GM23338 (cell line): ENCODE data around the gene CCDC157. TPM values are rescaled to one million over a fixed set of nuclear protein-coding genes. Genes with fewer than 3 reads are reported as not detected.

Experiments
- ATAC-seq: fragments of 200-7000 bp; cut with Tn5 transposase; 3 replicates; pipeline ENCODE4 v1.9.1; 2020
- DNase-seq: peaks from one replicate; pipeline ENCODE4 v3.0.0-alpha.2; 2015; ENCODE audit warnings: low spot score
- H2AFZ ChIP-seq: fragments of 200-600 bp; sonication (generic); 2 replicates; pipeline ENCODE4 v1.8.0; 2016; ENCODE audit warnings: antibody characterized with exemption, mild to moderate bottlenecking, moderate library complexity
- H3F3A ChIP-seq: fragments of 200-600 bp; sonication (generic); replicated peaks from 2 replicates; pipeline ENCODE4 v1.8.0; 2017; ENCODE audit warnings: antibody characterized with exemption, mixed run types, low read depth
- H3K27ac ChIP-seq: fragments of 200-600 bp; sonication (generic); 2 replicates; pipeline ENCODE4 v1.6.1; 2016; ENCODE audit warnings: low read depth
- H3K27me3 ChIP-seq: fragments of 200-600 bp; sonication (generic); 2 replicates; pipeline ENCODE4 v1.8.0; 2016; ENCODE audit warnings: mild to moderate bottlenecking, mixed run types, moderate library complexity; ENCODE audit not compliant: insufficient read depth
- H3K36me3 ChIP-seq: fragments of 200-600 bp; sonication (generic); 2 replicates; pipeline ENCODE4 v1.8.0; 2016; ENCODE audit warnings: mild to moderate bottlenecking; ENCODE audit not compliant: insufficient read depth
- H3K4me1 ChIP-seq: fragments of 200-600 bp; sonication (generic); 2 replicates; pipeline ENCODE4 v1.8.0; 2016; ENCODE audit warnings: mild to moderate bottlenecking, moderate library complexity; ENCODE audit not compliant: insufficient read depth
- H3K4me2 ChIP-seq: fragments of 200-600 bp; sonication (generic); 2 replicates; pipeline ENCODE4 v1.7.1; 2017; ENCODE audit warnings: mixed run types
- H3K4me3 ChIP-seq: fragments of 200-600 bp; sonication (generic); 2 replicates; pipeline ENCODE4 v1.6.1; 2016; ENCODE audit warnings: mixed run types
- H3K79me2 ChIP-seq: fragments of 200-600 bp; sonication (generic); replicated peaks from 2 replicates; pipeline ENCODE4 v1.8.0; 2017; ENCODE audit warnings: mild to moderate bottlenecking; ENCODE audit not compliant: insufficient read depth
- H3K9me2 ChIP-seq: fragments of 200-600 bp; sonication (generic); 2 replicates; pipeline ENCODE4 v1.8.0; 2017; ENCODE audit not compliant: insufficient read depth
- H4K20me1 ChIP-seq: fragments of 200-600 bp; sonication (generic); replicated peaks from 2 replicates; pipeline ENCODE4 v1.8.0; 2017; ENCODE audit warnings: mild to moderate bottlenecking; ENCODE audit not compliant: insufficient read depth
- H3K27ac Mint-ChIP-seq: 2 replicates; pipeline ENCODE4 v1.8.0; 2020; ENCODE audit warnings: inconsistent platforms, mild to moderate bottlenecking, moderate library complexity, mixed read lengths
- H3K27me3 Mint-ChIP-seq: 3 replicates; pipeline ENCODE4 v1.8.0; 2022; ENCODE audit warnings: low read depth, mild to moderate bottlenecking, moderate library complexity, mixed read lengths, inconsistent platforms; ENCODE audit not compliant: insufficient read depth, poor library complexity
- H3K36me3 Mint-ChIP-seq: 3 replicates; pipeline ENCODE4 v1.8.0; 2021; ENCODE audit warnings: low read depth, mild to moderate bottlenecking, inconsistent platforms, moderate library complexity, mixed read lengths
- H3K4me1 Mint-ChIP-seq: 3 replicates; pipeline ENCODE4 v1.8.0; 2020; ENCODE audit warnings: mild to moderate bottlenecking, inconsistent platforms, mixed read lengths
- H3K4me3 Mint-ChIP-seq: 3 replicates; pipeline ENCODE4 v1.8.0; 2021; ENCODE audit warnings: moderate library complexity, mild to moderate bottlenecking, inconsistent platforms, mixed read lengths
- H3K9me3 Mint-ChIP-seq: 3 replicates; pipeline ENCODE4 v1.8.0; 2020; ENCODE audit warnings: moderate library complexity, mild to moderate bottlenecking, inconsistent platforms, mixed read lengths
- CREB1 ChIP-seq: fragments of 250-450 bp; sonication (Bioruptor Pico); IDR thresholded peaks from 2 replicates; pipeline ENCODE4 v1.5.0; 2020; ENCODE audit warnings: low read depth, mild to moderate bottlenecking, moderate library complexity
- EZH2phosphoT487 ChIP-seq: fragments of 200-600 bp; sonication (generic); IDR thresholded peaks from one replicate; pipeline ENCODE4 v1.8.1; 2018; ENCODE audit warnings: antibody characterized with exemption; ENCODE audit not compliant: unreplicated experiment
- JUNB ChIP-seq: IDR thresholded peaks from one replicate; pipeline ENCODE4 v1.6.1; 2016; ENCODE audit warnings: antibody characterized with exemption; ENCODE audit not compliant: unreplicated experiment
- POLR2AphosphoS5 ChIP-seq: IDR thresholded peaks from 2 replicates; pipeline ENCODE4 v1.6.1; 2016; ENCODE audit warnings: antibody characterized with exemption, low read depth
- ZNF114 ChIP-seq: fragments of 250-450 bp; sonication (Bioruptor Pico); IDR thresholded peaks from 2 replicates; pipeline ENCODE4 v1.5.0; 2020; ENCODE audit warnings: mild to moderate bottlenecking, moderate library complexity
- ZNF331 ChIP-seq: fragments of 250-450 bp; sonication (Bioruptor Pico); IDR thresholded peaks from 2 replicates; pipeline ENCODE4 v1.5.0; 2020; ENCODE audit warnings: low read depth, mild to moderate bottlenecking, moderate library complexity
- polyA plus RNA-seq: library from polyadenylated mRNA; unstranded; fragments of >200 nt; fragmentation: Nextera tagmentation; extraction: Ambion mirVana; gene quantifications from 2 replicates; pipeline ENCODE4 v1.2.1, GENCODE V29; 2016
- total RNA-seq: library from RNA; depleted of rRNA; stranded (reverse); fragments of >200 nt; shearing (Covaris generic); gene quantifications from 2 replicates; pipeline ENCODE4 v1.2.3, GENCODE V29; 2014
- TF ChIP-seq, protein P1 (sequence below), 2 experiments: fragments of 200-600 bp in 1 of 2; sonication (generic) in 1 of 2; conservative IDR thresholded peaks; 2 replicates each; pipeline versions ENCODE4 v1.5.1 to v1.6.1; 2016 to 2017; ENCODE audit warnings: antibody characterized with exemption in 2 of 2, low read depth in 2 of 2, mild to moderate bottlenecking in 2 of 2, moderate library complexity in 1 of 2
- TF ChIP-seq, protein P2 (sequence below): IDR thresholded peaks from one replicate; pipeline ENCODE4 v1.6.1; 2018; ENCODE audit warnings: antibody characterized with exemption; ENCODE audit not compliant: unreplicated experiment
- TF ChIP-seq, protein P3 (sequence below): IDR thresholded peaks from 2 replicates; pipeline ENCODE4 v1.6.1; 2016; ENCODE audit warnings: antibody characterized with exemption
- TF ChIP-seq, protein P4 (sequence below): fragments of 250-450 bp; sonication (Bioruptor Pico); IDR thresholded peaks from 2 replicates; pipeline ENCODE4 v1.5.0; 2020; ENCODE audit warnings: mild to moderate bottlenecking, moderate library complexity

Gene CCDC157
- total and polyA plus RNA-seq, 2 experiments from 2014 or later = 3.8 to 7.9 TPM

DNA sequence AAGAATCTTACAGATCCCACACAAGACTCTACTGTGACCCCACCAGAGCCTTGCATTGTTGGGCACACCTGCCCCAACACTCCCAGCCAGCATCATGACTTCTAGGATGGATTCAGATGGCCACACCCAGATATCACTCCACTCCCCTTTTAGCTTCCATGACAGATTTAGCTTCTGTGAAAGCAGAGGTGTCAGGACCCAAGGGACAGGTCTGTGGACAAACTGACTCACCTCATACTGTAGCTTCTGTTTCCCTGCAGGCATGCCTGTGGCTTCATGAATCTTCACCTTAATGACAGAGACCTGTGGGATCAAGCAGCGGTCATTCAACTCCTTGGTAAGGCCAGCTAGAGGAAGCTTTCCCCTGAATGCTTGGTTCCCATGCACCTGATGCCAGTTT, 21.6 kb upstream of the CCDC157 start:
- Histone ChIP-seq H3K36me3 (peaks cover 49% of the 10 kb centered on the region), H3K27me3 (no peaks in the 10 kb centered on the region), H3K4me1 (no peaks in the 10 kb centered on the region), H4K20me1 (peaks cover 13% of the 10 kb centered on the region; the same call in 1 of the 2 replicates), H3K79me2 (no peaks in the 10 kb centered on the region), H3K4me3 (no peak overlapping the region), H3K27ac (no peak overlapping the region), H3F3A (peaks cover 5% of the 10 kb centered on the region; the same call in 1 of the 2 replicates), H3K4me2 (no peak overlapping the region), H2AFZ (no peak overlapping the region), H3K9me2 (no peaks in the 10 kb centered on the region)
- H3K4me3 Mint-ChIP-seq = no peak overlapping the region
- H3K27ac Mint-ChIP-seq = no peak overlapping the region
- H3K36me3 Mint-ChIP-seq = peaks cover 91% of the 10 kb centered on the region
- no peak for TF ChIP-seq CREB1
- TF ChIP-seq, protein P1, sequence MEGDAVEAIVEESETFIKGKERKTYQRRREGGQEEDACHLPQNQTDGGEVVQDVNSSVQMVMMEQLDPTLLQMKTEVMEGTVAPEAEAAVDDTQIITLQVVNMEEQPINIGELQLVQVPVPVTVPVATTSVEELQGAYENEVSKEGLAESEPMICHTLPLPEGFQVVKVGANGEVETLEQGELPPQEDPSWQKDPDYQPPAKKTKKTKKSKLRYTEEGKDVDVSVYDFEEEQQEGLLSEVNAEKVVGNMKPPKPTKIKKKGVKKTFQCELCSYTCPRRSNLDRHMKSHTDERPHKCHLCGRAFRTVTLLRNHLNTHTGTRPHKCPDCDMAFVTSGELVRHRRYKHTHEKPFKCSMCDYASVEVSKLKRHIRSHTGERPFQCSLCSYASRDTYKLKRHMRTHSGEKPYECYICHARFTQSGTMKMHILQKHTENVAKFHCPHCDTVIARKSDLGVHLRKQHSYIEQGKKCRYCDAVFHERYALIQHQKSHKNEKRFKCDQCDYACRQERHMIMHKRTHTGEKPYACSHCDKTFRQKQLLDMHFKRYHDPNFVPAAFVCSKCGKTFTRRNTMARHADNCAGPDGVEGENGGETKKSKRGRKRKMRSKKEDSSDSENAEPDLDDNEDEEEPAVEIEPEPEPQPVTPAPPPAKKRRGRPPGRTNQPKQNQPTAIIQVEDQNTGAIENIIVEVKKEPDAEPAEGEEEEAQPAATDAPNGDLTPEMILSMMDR (conservative IDR thresholded peaks at IDR 0.05; ENCODE audit: low read depth in 2 of 2) = no peak
- TF ChIP-seq EZH2phosphoT487 = no peak
- TF ChIP-seq, protein P2, sequence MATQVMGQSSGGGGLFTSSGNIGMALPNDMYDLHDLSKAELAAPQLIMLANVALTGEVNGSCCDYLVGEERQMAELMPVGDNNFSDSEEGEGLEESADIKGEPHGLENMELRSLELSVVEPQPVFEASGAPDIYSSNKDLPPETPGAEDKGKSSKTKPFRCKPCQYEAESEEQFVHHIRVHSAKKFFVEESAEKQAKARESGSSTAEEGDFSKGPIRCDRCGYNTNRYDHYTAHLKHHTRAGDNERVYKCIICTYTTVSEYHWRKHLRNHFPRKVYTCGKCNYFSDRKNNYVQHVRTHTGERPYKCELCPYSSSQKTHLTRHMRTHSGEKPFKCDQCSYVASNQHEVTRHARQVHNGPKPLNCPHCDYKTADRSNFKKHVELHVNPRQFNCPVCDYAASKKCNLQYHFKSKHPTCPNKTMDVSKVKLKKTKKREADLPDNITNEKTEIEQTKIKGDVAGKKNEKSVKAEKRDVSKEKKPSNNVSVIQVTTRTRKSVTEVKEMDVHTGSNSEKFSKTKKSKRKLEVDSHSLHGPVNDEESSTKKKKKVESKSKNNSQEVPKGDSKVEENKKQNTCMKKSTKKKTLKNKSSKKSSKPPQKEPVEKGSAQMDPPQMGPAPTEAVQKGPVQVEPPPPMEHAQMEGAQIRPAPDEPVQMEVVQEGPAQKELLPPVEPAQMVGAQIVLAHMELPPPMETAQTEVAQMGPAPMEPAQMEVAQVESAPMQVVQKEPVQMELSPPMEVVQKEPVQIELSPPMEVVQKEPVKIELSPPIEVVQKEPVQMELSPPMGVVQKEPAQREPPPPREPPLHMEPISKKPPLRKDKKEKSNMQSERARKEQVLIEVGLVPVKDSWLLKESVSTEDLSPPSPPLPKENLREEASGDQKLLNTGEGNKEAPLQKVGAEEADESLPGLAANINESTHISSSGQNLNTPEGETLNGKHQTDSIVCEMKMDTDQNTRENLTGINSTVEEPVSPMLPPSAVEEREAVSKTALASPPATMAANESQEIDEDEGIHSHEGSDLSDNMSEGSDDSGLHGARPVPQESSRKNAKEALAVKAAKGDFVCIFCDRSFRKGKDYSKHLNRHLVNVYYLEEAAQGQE = no peak
- TF ChIP-seq, protein P3, sequence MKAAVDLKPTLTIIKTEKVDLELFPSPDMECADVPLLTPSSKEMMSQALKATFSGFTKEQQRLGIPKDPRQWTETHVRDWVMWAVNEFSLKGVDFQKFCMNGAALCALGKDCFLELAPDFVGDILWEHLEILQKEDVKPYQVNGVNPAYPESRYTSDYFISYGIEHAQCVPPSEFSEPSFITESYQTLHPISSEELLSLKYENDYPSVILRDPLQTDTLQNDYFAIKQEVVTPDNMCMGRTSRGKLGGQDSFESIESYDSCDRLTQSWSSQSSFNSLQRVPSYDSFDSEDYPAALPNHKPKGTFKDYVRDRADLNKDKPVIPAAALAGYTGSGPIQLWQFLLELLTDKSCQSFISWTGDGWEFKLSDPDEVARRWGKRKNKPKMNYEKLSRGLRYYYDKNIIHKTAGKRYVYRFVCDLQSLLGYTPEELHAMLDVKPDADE = no peak
- no peak for TF ChIP-seq JUNB
- TF ChIP-seq ZNF114 (CRISPR knock-in tag) = no peak
- TF ChIP-seq POLR2AphosphoS5 = no peak
- TF ChIP-seq, protein P4, sequence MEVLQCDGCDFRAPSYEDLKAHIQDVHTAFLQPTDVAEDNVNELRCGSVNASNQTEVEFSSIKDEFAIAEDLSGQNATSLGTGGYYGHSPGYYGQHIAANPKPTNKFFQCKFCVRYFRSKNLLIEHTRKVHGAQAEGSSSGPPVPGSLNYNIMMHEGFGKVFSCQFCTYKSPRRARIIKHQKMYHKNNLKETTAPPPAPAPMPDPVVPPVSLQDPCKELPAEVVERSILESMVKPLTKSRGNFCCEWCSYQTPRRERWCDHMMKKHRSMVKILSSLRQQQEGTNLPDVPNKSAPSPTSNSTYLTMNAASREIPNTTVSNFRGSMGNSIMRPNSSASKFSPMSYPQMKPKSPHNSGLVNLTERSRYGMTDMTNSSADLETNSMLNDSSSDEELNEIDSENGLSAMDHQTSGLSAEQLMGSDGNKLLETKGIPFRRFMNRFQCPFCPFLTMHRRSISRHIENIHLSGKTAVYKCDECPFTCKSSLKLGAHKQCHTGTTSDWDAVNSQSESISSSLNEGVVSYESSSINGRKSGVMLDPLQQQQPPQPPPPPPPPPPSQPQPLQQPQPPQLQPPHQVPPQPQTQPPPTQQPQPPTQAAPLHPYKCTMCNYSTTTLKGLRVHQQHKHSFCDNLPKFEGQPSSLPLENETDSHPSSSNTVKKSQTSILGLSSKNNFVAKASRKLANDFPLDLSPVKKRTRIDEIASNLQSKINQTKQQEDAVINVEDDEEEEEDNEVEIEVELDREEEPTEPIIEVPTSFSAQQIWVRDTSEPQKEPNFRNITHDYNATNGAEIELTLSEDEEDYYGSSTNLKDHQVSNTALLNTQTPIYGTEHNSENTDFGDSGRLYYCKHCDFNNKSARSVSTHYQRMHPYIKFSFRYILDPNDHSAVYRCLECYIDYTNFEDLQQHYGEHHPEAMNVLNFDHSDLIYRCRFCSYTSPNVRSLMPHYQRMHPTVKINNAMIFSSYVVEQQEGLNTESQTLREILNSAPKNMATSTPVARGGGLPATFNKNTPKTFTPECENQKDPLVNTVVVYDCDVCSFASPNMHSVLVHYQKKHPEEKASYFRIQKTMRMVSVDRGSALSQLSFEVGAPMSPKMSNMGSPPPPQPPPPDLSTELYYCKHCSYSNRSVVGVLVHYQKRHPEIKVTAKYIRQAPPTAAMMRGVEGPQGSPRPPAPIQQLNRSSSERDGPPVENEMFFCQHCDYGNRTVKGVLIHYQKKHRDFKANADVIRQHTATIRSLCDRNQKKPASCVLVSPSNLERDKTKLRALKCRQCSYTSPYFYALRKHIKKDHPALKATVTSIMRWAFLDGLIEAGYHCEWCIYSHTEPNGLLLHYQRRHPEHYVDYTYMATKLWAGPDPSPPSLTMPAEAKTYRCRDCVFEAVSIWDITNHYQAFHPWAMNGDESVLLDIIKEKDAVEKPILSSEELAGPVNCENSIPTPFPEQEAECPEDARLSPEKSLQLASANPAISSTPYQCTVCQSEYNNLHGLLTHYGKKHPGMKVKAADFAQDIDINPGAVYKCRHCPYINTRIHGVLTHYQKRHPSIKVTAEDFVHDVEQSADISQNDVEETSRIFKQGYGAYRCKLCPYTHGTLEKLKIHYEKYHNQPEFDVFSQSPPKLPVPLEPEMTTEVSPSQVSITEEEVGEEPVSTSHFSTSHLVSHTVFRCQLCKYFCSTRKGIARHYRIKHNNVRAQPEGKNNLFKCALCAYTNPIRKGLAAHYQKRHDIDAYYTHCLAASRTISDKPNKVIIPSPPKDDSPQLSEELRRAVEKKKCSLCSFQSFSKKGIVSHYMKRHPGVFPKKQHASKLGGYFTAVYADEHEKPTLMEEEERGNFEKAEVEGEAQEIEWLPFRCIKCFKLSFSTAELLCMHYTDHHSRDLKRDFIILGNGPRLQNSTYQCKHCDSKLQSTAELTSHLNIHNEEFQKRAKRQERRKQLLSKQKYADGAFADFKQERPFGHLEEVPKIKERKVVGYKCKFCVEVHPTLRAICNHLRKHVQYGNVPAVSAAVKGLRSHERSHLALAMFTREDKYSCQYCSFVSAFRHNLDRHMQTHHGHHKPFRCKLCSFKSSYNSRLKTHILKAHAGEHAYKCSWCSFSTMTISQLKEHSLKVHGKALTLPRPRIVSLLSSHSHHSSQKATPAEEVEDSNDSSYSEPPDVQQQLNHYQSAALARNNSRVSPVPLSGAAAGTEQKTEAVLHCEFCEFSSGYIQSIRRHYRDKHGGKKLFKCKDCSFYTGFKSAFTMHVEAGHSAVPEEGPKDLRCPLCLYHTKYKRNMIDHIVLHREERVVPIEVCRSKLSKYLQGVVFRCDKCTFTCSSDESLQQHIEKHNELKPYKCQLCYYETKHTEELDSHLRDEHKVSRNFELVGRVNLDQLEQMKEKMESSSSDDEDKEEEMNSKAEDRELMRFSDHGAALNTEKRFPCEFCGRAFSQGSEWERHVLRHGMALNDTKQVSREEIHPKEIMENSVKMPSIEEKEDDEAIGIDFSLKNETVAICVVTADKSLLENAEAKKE (CRISPR knock-in tag) = no peak
- TF ChIP-seq ZNF331 (CRISPR knock-in tag) = no peak
- ATAC-seq = no peak
- peaks cover 5% of the 10 kb centered on the region for H3K27me3 Mint-ChIP-seq
- no peaks in the 10 kb centered on the region for H3K9me3 Mint-ChIP-seq
- DNase-seq = no peak
- H3K4me1 Mint-ChIP-seq = no peaks in the 10 kb centered on the region
